GM20000 (cell line): ENCODE data around the gene METTL25B.

Experiments
- DNase-seq: peaks from one replicate; pipeline ENCODE4 v3.0.0; 2012; ENCODE audit warnings: low spot score
- TF ChIP-seq, protein P1 (sequence below): IDR thresholded peaks from 2 replicates; pipeline ENCODE4 v1.5.1; 2012; ENCODE audit warnings: mild to moderate bottlenecking, control low read depth; ENCODE audit errors: extremely low read depth, missing control alignments

Gene METTL25B

DNA sequence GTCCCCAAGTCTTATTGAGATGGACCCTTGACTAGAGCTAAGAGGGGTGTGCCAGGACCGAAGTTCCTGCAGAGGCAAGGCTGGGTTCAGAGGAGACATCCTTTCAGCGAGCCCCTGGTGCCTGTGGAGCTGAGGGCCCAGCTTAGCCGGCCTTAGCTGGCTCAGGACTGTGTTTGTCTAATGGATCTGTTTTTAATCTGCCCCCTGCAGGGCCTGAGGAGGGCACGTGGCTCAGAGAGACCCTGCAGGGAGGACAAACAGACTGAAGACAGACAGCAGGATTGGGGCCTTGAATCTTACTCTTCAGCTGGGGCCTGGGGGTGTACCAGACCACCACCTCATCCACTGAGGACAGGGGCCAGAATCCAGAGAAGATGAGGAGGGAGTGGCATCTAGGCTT lies 24.5 kb upstream of the METTL25B start:
- DNase-seq = no peak
- TF ChIP-seq, protein P1, sequence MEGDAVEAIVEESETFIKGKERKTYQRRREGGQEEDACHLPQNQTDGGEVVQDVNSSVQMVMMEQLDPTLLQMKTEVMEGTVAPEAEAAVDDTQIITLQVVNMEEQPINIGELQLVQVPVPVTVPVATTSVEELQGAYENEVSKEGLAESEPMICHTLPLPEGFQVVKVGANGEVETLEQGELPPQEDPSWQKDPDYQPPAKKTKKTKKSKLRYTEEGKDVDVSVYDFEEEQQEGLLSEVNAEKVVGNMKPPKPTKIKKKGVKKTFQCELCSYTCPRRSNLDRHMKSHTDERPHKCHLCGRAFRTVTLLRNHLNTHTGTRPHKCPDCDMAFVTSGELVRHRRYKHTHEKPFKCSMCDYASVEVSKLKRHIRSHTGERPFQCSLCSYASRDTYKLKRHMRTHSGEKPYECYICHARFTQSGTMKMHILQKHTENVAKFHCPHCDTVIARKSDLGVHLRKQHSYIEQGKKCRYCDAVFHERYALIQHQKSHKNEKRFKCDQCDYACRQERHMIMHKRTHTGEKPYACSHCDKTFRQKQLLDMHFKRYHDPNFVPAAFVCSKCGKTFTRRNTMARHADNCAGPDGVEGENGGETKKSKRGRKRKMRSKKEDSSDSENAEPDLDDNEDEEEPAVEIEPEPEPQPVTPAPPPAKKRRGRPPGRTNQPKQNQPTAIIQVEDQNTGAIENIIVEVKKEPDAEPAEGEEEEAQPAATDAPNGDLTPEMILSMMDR = no peak

DNA sequence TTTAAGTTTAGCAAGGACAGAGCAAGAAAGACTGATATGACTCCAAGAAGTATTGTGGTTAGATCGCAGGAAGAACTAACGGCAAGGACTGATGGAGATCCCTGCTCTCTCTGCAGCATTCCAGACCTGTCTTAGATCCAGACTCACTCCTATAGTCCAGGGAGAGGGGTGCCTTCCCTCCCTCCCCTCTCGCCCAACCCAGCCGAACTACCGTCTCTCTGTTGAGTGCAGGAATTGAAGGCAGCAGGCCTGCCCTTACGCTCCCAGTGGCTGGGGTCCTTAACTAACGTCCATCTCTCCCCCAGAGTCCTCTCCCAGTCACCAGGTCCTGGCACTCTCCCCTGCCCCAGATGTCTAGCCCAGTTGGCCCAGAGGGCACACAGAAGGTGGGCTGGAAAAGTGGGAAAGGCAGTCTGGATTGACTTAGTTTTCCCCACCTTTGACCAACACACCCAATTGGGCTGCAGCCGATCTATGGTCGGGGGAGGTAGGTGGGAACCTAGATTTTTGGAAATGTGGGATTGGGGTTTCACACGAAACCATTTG lies 24.0 kb upstream of the METTL25B start:
- DNase-seq = no peak
- TF ChIP-seq, protein P1 = no peak

DNA sequence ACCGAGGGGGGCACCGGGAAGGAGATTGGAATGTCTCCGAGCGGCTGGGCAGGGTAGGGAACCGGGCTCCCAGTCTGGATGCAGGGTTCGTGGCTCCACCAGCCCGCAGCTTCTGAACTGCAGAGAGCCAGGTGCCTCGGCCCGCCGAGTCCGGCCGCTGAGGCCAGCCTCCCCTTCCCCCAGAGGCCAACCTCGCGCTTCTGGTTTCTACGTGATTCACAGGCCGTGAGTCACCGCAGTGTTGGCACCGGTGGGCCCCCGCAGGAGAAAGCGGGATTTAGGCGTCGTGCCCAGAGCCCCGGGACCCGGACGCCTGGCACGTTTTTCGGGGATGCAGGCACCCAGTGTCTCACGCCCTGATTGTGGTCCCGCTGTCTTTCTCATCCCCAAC lies 23.3 kb upstream of the METTL25B start:
- DNase-seq = no peak

DNA sequence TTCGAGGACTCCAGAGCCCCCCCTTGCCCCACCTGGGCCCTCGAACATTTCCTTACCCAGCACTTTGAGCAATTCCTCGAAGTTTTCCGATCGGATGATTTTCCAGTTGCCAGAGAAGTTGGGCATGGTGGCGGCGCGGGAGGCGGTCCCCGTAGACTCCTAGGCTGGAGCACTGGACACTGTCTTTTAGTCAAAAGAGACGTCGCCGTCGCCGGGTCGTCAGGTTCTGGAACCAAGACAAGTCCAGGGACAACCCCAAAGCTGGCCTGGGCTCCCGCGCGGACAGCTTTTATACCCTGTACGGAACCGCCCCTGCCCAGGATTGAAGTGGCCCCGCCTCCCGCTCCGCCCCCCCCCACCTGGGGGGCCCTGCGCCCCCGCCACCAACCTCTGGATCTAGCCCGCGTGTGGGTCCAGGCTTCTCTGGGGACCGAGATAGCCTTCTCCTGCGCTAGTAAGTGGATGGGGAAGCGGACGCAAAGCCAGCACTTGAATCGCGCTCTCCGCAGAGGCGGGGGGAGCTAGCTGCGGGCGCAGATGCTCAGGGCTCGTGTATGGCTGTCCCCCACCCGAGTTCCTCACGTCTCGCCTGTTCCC lies 22.9 kb upstream of the METTL25B start, which contains the start of gene CRABP2:
Gene CRABP2 (minus strand): TSS at position 263 of the 597 bp plus-strand sequence. CDS start 137 bp downstream, at position 126.
- DNase-seq = peak; percentile 53
- TF ChIP-seq, protein P1 = no peak

More for the DNA sequence above, 23.3 kb upstream of the METTL25B start:
- TF ChIP-seq, protein P1 = no peak

DNA sequence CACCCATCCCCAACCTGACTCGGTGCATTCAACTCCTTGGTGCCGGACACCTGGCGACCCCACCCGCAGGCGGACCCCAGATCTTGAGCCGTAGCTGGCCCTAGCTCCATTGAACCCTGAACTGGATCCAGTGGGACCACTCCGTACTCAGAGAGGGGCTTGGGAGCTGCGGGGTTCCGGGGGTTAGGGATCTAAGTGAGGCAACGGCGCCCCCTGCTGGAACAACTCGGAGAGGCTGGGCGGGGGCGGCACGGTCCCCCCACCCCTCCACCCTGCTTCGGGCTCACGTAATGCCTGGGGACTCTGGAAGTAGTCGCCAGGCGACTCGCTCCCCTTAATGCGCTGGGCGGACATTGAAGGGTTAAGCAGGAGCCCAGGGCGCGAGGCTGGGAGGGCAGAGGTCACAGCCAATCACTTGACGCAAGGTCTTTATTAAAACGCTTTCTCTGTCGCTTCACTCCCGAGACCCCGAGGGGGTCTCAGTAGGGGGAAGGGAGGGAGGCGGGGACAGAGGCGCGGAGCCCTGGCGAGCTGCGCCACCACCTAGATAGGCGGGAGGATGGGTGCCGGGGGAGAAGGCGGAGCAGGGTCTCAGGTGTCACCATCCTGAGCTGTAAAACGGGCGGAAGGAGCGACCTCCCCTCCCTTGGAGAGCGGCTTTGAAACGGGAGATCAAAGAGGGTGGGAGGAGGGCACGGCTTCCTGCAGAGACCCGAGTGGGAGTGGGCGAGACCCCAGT lies 22.2 kb upstream of the METTL25B start:
- DNase-seq = peak; percentile 82
- TF ChIP-seq, protein P1 = peak; percentile 67

DNA sequence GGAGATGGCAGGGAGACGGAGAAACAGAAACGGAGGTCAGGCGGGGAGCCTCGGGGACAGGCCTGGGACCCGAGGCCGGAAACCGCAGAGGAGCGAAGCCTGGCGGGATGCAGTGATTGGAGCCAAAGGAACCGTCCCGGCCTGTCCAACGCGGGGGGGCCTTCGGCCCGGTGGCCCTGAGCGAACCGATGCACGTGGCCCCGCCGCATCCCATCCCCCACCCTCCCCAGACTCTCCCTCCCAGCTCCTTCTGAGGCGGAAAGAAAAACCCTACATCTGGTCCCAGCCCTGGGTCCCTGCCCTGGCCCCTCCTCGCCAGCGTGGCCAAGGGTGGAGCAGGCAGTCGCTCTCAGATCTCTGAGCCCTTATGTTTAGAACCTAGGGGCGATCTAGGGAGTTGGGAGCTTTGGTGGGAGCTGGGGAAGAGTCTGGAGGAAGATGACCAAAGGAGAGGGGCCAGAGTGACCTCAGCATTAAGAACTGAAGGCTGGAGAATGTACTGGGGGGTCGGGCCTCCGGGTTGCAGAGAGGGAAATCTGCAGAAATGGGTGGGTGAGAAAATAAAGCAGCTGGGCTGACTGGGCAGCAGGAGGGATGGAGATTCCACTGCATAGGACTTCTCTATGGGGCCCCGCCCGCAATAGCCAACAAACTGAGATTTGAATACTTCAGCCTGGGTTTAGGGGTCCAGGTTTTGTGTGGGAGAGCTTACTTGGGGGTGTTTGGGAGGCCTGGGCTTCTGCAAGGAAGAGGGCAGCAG lies 21.4 kb upstream of the METTL25B start:
- TF ChIP-seq, protein P1 = no peak
- no peak for DNase-seq
